Stimulated activated naive CD8-positive, alpha-beta T cell treated with anti-CD3 and anti-CD28 coated beads, Interleukin-15, Interleukin-2, amounts not matched to agents 100 U/mL and 50 U/mL, for 24 hours (primary cell): ENCODE measurements around the gene COA7.
A peak's percentile ranks its signal among the peaks of the same experiment; 100 is the strongest.
"Not testable (repeated sequence)": the region's sequence is repeated elsewhere in the genome, so short reads cannot be mapped to it uniquely, and the experiment has no call there.

ENCODE experiments used
- ATAC-seq: fragments of 150-1000 bp; cut with Tn5 transposase; one replicate; pipeline ENCODE4 v1.10.0; 2021
- DNase-seq: peaks from one replicate; pipeline ENCODE4 v3.0.0; 2021

Gene COA7

DNA sequence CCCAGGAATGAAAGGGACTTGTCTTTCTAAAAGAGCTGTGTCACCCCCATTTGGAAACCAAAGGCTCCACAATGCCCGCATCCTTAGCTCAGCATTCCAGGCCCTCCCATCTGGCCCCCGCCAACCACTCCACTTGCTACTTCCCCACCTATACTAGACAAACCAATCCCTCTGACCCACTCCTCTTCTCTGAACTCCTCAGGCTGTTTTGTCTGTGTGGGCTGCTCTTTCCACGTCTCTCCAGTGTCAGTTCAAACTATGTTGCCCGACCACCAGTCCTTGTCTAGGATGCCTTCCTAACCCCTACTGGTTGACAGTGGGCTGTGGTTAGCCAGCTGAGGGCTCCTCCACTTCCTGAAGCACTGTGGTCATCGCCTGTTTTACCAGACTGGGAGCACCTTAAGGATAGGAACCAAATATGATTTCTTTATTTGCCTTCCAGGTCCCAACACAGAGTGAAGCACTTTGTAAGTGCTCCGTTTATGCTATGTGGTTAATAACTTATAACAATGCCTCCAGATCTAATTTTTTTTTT is 8.1 kb upstream of the COA7 start:
- DNase-seq, result no peak
- ATAC-seq, result no peak

- ATAC-seq (peak; percentile 93), DNase-seq (peak; percentile 80)
Measured at GRCh38 chr1:52702886-52703787, 5.0 kb upstream of the COA7 start.

DNA sequence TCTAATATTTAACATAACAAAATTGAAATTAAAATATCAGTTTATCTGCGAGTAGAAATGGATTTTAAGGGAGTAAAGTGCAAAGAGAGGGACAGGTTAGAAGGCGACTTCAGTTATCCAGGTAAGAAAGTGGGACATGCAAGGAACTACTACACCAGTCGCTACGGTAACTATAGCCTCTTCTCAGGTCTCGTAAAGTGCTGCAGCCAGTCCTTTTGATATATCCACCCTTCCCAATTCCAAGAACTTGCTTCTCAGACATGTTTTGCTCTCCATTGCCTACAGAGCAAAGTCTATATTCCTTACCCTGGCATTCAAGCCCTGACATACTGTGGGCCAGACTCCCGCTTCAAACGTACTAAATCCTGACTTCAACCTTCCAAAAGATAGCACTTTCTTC is 2.5 kb downstream of the COA7 start:
- DNase-seq (no peak), ATAC-seq (no peak)

GRCh38 chr1:52693843-52694242 is 4.3 kb downstream of the COA7 start:
- ATAC-seq, result no peak

GRCh38 chr1:52693351-52693750 is 4.8 kb downstream of the COA7 start:
- DNase-seq, ATAC-seq: not testable (repeated sequence)

More at GRCh38 chr1:52693843-52694242, 4.3 kb downstream of the COA7 start:
- no peak for DNase-seq

DNA sequence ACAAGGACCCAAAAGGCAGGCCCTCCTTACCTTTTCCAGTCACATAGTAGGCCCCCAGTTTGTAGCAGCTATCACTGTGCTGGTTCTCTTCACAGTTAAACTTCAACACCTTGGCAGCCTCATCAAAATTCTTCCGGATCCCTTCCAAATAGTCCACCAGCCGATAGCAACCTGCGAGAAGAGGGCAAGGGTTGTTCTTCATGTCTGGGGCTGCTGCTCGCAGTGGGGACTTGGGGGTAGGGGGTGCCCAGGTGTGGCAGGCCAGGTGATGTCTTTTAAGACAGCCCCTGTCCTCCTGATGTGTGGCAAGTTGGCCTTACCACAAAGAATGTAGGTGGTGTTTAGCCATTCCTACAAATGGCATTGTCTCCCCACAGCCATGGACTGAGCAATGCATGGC is 5.5 kb downstream of the COA7 start:
- ATAC-seq (no peak), DNase-seq (no peak)

- no peak for ATAC-seq
- DNase-seq, result no peak
Measured at GRCh38 chr1:52691821-52692220, 6.3 kb downstream of the COA7 start.

GRCh38 chr1:52686830-52687229 is 11.3 kb downstream of the COA7 start:
- ATAC-seq (no peak), DNase-seq (no peak)

GRCh38 chr1:52686261-52686751 is 11.8 kb downstream of the COA7 start:
- ATAC-seq (peak; percentile 80), DNase-seq (peak; percentile 76)

GRCh38 chr1:52684545-52684944 is 13.6 kb downstream of the COA7 start:
- DNase-seq, result no peak
- ATAC-seq, result no peak

GRCh38 chr1:52683367-52683940 is 14.7 kb downstream of the COA7 start:
- DNase-seq (no peak), ATAC-seq (no peak)

- ATAC-seq, result no peak
- no peak for DNase-seq
Measured at GRCh38 chr1:52681136-52681535, 17.0 kb downstream of the COA7 start.

DNA sequence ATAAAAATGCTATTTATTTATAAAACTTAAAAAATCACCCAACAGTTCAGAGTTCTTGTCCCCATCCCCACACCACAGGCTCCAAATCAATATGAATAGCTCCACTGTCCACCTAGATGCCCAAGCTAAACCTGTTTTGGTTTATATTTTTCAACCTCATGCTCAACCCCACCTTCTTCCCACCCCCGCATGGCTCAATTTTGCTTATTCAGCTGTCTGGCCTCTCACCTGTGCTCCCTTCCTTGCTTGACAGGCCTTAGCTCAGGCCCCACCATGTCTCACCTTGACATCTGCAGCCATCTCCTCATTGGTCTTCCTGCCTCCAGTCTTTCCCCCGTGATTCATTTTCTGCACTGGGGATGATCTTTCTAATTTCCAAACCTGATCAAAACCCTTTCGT is 17.8 kb downstream of the COA7 start:
- no peak for DNase-seq

GRCh38 chr1:52679498-52679897 is 18.6 kb downstream of the COA7 start:
- ATAC-seq (no peak), DNase-seq (no peak)

More for the DNA sequence above, 17.8 kb downstream of the COA7 start:
- ATAC-seq, result no peak

DNA sequence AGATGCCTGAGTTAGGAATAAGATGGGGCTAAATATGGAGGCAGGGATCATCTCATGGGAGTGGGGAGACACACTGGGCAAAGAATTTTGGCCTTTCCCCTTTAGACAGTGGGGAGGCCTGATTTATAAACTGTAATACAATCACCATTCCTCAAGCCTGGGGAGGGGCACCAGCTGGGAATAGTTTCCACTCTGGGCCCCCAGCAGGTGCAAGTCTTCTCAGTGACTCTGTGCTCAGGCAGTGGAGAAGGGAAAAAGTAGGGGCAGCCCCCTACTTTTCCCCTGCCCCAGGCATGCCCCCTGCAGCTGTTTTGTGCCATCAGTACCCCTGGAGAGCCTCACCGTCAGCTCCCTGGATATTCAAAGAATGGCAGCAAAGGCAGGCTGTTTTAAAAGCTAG is 19.1 kb downstream of the COA7 start:
- DNase-seq, result no peak
- no peak for ATAC-seq

GRCh38 chr1:52677076-52677806 is 20.9 kb downstream of the COA7 start:
- DNase-seq, result no peak
- no peak for ATAC-seq

GRCh38 chr1:52676249-52676903 is 21.8 kb downstream of the COA7 start:
- no peak for DNase-seq
- no peak for ATAC-seq

- ATAC-seq, result no peak
- DNase-seq, result no peak
Measured at GRCh38 chr1:52674497-52675384, 23.4 kb downstream of the COA7 start.

DNA sequence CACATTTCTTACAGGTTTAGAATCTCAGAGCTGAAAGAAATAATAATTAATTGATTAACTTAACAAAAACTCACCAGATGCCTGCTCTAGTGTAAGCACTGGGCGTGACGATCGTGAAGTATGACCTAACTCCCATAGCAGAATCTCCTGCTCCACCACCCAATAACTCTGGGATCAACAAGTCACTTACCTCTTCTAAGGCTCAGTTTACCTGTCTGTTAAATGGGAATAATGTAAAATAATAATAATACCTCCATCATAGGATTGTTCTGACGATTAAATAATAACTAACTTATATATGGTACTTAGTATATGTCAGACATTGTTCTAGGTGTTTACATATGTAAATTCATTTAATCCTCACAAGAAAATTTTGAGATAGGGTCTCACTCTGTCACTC is 24.6 kb downstream of the COA7 start:
- ATAC-seq, result no peak
- DNase-seq, result no peak

- ATAC-seq (no peak), DNase-seq (no peak)
Measured at GRCh38 chr1:52672946-52673345, 25.2 kb downstream of the COA7 start.

DNA sequence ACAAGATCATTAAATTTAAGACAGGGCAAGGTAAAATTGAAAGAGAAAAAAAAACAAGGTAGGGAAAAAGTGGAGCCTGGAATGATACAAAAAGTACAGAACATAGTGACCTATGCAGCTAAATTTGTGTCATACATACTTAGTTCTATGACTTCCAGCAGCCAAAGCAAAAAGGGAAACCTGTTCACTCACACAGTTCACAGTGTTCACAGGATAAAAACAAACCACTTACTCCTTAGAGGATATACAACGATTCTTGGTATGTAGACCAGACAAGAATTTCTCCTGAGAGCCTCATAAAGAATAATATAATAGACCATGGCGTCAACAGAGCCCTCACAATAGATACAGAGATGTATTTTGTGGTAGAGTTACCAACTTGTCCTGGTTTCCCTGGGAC is 27.5 kb downstream of the COA7 start:
- ATAC-seq (no peak), DNase-seq (no peak)
